Kidney capillary endothelial cell (primary cell): ENCODE results near the gene SLC29A2.

Experiments used
- DNase-seq: peaks from one replicate; pipeline ENCODE4 v3.0.0-alpha.2; 2018; ENCODE audit warnings: low spot score

The SLC29A2 gene

GRCh38 chr11:66371627-66372415 lies at the start of gene SLC29A2:
Gene SLC29A2 (minus strand): TSS chr11:66371760. CDS start chr11:66371591, 169 bp downstream.
- no peak for DNase-seq

- no peak for DNase-seq
These were observed 49.3 kb upstream of the SLC29A2 start, which contains the start of gene NPAS4 for GRCh38 chr11:66420671-66421476. Gene NPAS4 (plus strand): TSS chr11:66421035. CDS start chr11:66421180, 145 bp downstream.

GRCh38 chr11:66419825-66420224 lies 48.3 kb upstream of the SLC29A2 start:
- DNase-seq, result no peak

GRCh38 chr11:66418986-66419308 lies 47.4 kb upstream of the SLC29A2 start:
- no peak for DNase-seq

- DNase-seq, result peak; percentile 71
These were observed 46.8 kb upstream of the SLC29A2 start for GRCh38 chr11:66418168-66418985.

- no peak for DNase-seq
These were observed 45.4 kb upstream of the SLC29A2 start for GRCh38 chr11:66417000-66417399.

GRCh38 chr11:66415423-66415822 lies 43.9 kb upstream of the SLC29A2 start:
- DNase-seq, result no peak

GRCh38 chr11:66414120-66414934 lies 42.8 kb upstream of the SLC29A2 start:
- no peak for DNase-seq

GRCh38 chr11:66413167-66413566 lies 41.6 kb upstream of the SLC29A2 start:
- DNase-seq, result no peak

GRCh38 chr11:66412110-66412509 lies 40.5 kb upstream of the SLC29A2 start:
- DNase-seq, result no peak

- DNase-seq, result no peak
These were observed 39.8 kb upstream of the SLC29A2 start for GRCh38 chr11:66411323-66411722.

GRCh38 chr11:66410191-66410590 lies 38.6 kb upstream of the SLC29A2 start:
- DNase-seq, result no peak

GRCh38 chr11:66409226-66409625 lies 37.7 kb upstream of the SLC29A2 start:
- DNase-seq, result no peak

- DNase-seq, result peak; percentile 71
These were observed 37.1 kb upstream of the SLC29A2 start for GRCh38 chr11:66408488-66409214.

- no peak for DNase-seq
These were observed 36.1 kb upstream of the SLC29A2 start for GRCh38 chr11:66407651-66408050.

- DNase-seq, result no peak
These were observed 22.4 kb upstream of the SLC29A2 start for GRCh38 chr11:66393954-66394353.

- no peak for DNase-seq
These were observed 19.8 kb upstream of the SLC29A2 start for GRCh38 chr11:66391322-66391721.

GRCh38 chr11:66388780-66389386 lies 17.3 kb upstream of the SLC29A2 start:
- DNase-seq, result peak; percentile 48

GRCh38 chr11:66386171-66387069 lies 14.9 kb upstream of the SLC29A2 start:
- peak; percentile 53 for DNase-seq
